ENCODE measurements around the gene TM9SF3. TPM values are rescaled to one million over a fixed set of nuclear protein-coding genes. Genes with fewer than 3 reads are reported as not detected.
"Not testable (repeated sequence)": the region's sequence is repeated elsewhere in the genome, so short reads cannot be mapped to it uniquely, and the experiment has no call there.

The TM9SF3 gene
- total RNA-seq, 1 experiment from 2014 or later: 79.3 TPM

- Histone ChIP-seq H3K9ac (ENCODE audit: low read length) (no peak overlapping the region), H3K27ac (ENCODE audit: low read depth, low read length) (no peak overlapping the region), H3K4me2 (ENCODE audit: low read length) (no peak overlapping the region), H3K4me1 (ENCODE audit: control insufficient read depth in 1 of 2, insufficient read depth in 2 of 2, low read length in 2 of 2) (peaks cover 0 to 4% of the 10 kb centered on the region in 2 experiments; a peak in 1 of 4 replicates), H3K4me3 (replicated peaks in 1 of 2; ENCODE audit: low read depth in 1 of 2, low read length in 2 of 2) (no peak overlapping the region), H3K79me2 (ENCODE audit: insufficient read depth, low read length) (peaks cover 99% of the 10 kb centered on the region), H4K20me1 (ENCODE audit: insufficient read depth) (peaks cover 38% of the 10 kb centered on the region; the same call in 1 of the 2 replicates), H3K27me3 (ENCODE audit: insufficient read depth, low read length) (no peaks in the 10 kb centered on the region), H3K36me3 (ENCODE audit: control insufficient read depth in 1 of 2, insufficient read depth in 2 of 2, low read length in 2 of 2) (peaks cover 4 to 6% of the 10 kb centered on the region in 2 experiments; a peak in 2 of 4 replicates), H2AFZ (ENCODE audit: low read depth, low read length, poor library complexity, severe bottlenecking) (no peak overlapping the region), H3K9me3 (ENCODE audit: control insufficient read depth in 1 of 2, insufficient read depth in 1 of 2, low read depth in 1 of 2, low read length in 2 of 2) (no peaks in the 10 kb centered on the region), H3K9me2 (ENCODE audit: insufficient read depth) (no peaks in the 10 kb centered on the region)
- TF ChIP-seq ZBTB33 (IDR thresholded peaks at IDR 0.05; ENCODE audit: extremely low read depth, insufficient replicate concordance, low read length) (no peak), ZFX (IDR thresholded peaks at IDR 0.05) (no peak), JUND (IDR thresholded peaks at IDR 0.05) (no peak), CTCF (IDR thresholded peaks at IDR 0.05 in 2 of 3, conservative IDR thresholded peaks at IDR 0.05 in 1 of 3; ENCODE audit: borderline replicate concordance in 1 of 3, insufficient read depth in 1 of 3, low read depth in 2 of 3, low read length in 2 of 3) (no peak)
- ATAC-seq (no peak), DNase-seq (ENCODE audit: low read depth, low spot score) (no peak)
- CTCF ChIA-PET: interaction anchor here (1.0 kb wide), 1 partner anchor 19 kb away, joined by 3 read pairs; no protein-coding TSS in a partner anchor
- RAD21 ChIA-PET (ENCODE audit: low non-redundant PET in 1 of 2, low total read pairs in 2 of 2, uncharacterized antibody in 2 of 2, unreplicated experiment in 2 of 2): no interaction called here
- intact Hi-C loops (cut with micrococcal nuclease): loop anchor here (5.0 kb wide), 1 partner anchor 256 kb away; the partner anchor contains the start of gene LCOR
- BruUV-seq (replicated peaks): no TSS peak
- POLR2A ChIA-PET: no interaction called here
These were observed 10.4 kb downstream of the TM9SF3 start for GRCh38 chr10:96576277-96576980.

GRCh38 chr10:96574564-96574963, 12.2 kb downstream of the TM9SF3 start:
- H3K27ac ChIP-seq (ENCODE audit: low read depth, low read length); RAD21 ChIA-PET (ENCODE audit: low non-redundant PET in 1 of 2, low total read pairs in 2 of 2, uncharacterized antibody in 2 of 2, unreplicated experiment in 2 of 2); POLR2A ChIA-PET; H3K36me3 ChIP-seq (ENCODE audit: control insufficient read depth in 1 of 2, insufficient read depth in 2 of 2, low read length in 2 of 2); DNase-seq (ENCODE audit: low read depth, low spot score); H3K9me2 ChIP-seq (ENCODE audit: insufficient read depth); intact Hi-C loops (cut with micrococcal nuclease); H3K4me2 ChIP-seq (ENCODE audit: low read length); H3K4me1 ChIP-seq (ENCODE audit: control insufficient read depth in 1 of 2, insufficient read depth in 2 of 2, low read length in 2 of 2); H3K9ac ChIP-seq (ENCODE audit: low read length); H3K4me3 ChIP-seq (replicated peaks in 1 of 2; ENCODE audit: low read depth in 1 of 2, low read length in 2 of 2); ATAC-seq; H3K27me3 ChIP-seq (ENCODE audit: insufficient read depth, low read length); CTCF ChIA-PET; BruUV-seq (replicated peaks); H3K9me3 ChIP-seq (ENCODE audit: control insufficient read depth in 1 of 2, insufficient read depth in 1 of 2, low read depth in 1 of 2, low read length in 2 of 2); H2AFZ ChIP-seq (ENCODE audit: low read depth, low read length, poor library complexity, severe bottlenecking): not testable (repeated sequence)
- peaks cover 37% of the 10 kb centered on the region; the same call in 1 of the 2 replicates for H4K20me1 ChIP-seq (ENCODE audit: insufficient read depth)
- peaks cover 99% of the 10 kb centered on the region for H3K79me2 ChIP-seq (ENCODE audit: insufficient read depth, low read length)

Data from HCT116 (cell line).